HG02840 (cell line): ENCODE results near the gene CBFA2T3.

Experiments used
- ATAC-seq: cut with Tn5 transposase; IDR thresholded peaks from one replicate; pipeline ENCODE4 v1.9.1; 2021; ENCODE audit warnings: mild to moderate bottlenecking, moderate library complexity, moderate number of reproducible peaks; ENCODE audit not compliant: unreplicated experiment, low FRiP score

CBFA2T3 gene

GRCh38 chr16:88913870-88914269 lies 63.1 kb downstream of the CBFA2T3 start:
- no peak for ATAC-seq

- ATAC-seq = no peak
These were observed 63.9 kb downstream of the CBFA2T3 start for GRCh38 chr16:88913001-88913612.

GRCh38 chr16:88912556-88912955 lies 64.5 kb downstream of the CBFA2T3 start:
- no peak for ATAC-seq

- no peak for ATAC-seq
These were observed 65.1 kb downstream of the CBFA2T3 start for GRCh38 chr16:88911946-88912310.

- no peak for ATAC-seq
These were observed 65.7 kb downstream of the CBFA2T3 start for GRCh38 chr16:88911136-88911945.

GRCh38 chr16:88910284-88911135 lies 66.5 kb downstream of the CBFA2T3 start:
- ATAC-seq = no peak

GRCh38 chr16:88909431-88910210 lies 67.4 kb downstream of the CBFA2T3 start:
- ATAC-seq = no peak

- no peak for ATAC-seq
These were observed 68.7 kb downstream of the CBFA2T3 start for GRCh38 chr16:88908307-88908706.

GRCh38 chr16:88907768-88908167 lies 69.2 kb downstream of the CBFA2T3 start:
- ATAC-seq = no peak

GRCh38 chr16:88906535-88907105 lies 70.4 kb downstream of the CBFA2T3 start:
- ATAC-seq = no peak

GRCh38 chr16:88906020-88906419 lies 71.0 kb downstream of the CBFA2T3 start:
- no peak for ATAC-seq

GRCh38 chr16:88905563-88905962 lies 71.4 kb downstream of the CBFA2T3 start:
- no peak for ATAC-seq

GRCh38 chr16:88904676-88905365 lies 72.2 kb downstream of the CBFA2T3 start:
- ATAC-seq = no peak

GRCh38 chr16:88903267-88903666 lies 73.7 kb downstream of the CBFA2T3 start:
- ATAC-seq = no peak

- no peak for ATAC-seq
These were observed 74.3 kb downstream of the CBFA2T3 start for GRCh38 chr16:88902744-88903143.

GRCh38 chr16:88901718-88902337 lies 75.2 kb downstream of the CBFA2T3 start:
- ATAC-seq = no peak

GRCh38 chr16:88900662-88901052 lies 76.3 kb downstream of the CBFA2T3 start:
- no peak for ATAC-seq

- no peak for ATAC-seq
These were observed 76.9 kb downstream of the CBFA2T3 start for GRCh38 chr16:88899901-88900661.
